Gastroesophageal sphincter (tissue), 4 donors: ENCODE data around the gene HK3. TPM values are rescaled to one million over a fixed set of nuclear protein-coding genes. Genes with fewer than 3 reads are reported as not detected.

ENCODE experiments used
- ATAC-seq: fragments of 150-250 bp; one replicate; pipeline ENCODE4 v1.9.1; 2016; ENCODE audit warnings: mild to moderate bottlenecking, moderate library complexity
- H3K27ac ChIP-seq, 4 donors: fragments of 200-600 bp; sonication (generic) in 3 of 4; 1 replicate in 3 of 4; 2 replicates in 1 of 4; pipeline ENCODE4 v1.5.1; 2016 to 2019
- H3K27me3 ChIP-seq: fragments of 200-600 bp; sonication (generic); one replicate; pipeline ENCODE4 v1.5.1; 2019
- H3K36me3 ChIP-seq, 2 donors: fragments of 200-600 bp; sonication (generic); one replicate each; pipeline ENCODE4 v1.5.1; 2019; ENCODE audit warnings: control low read depth in 1 of 2
- H3K4me1 ChIP-seq, 3 donors: fragments of 200-600 bp; sonication (generic); 1 replicate in 2 of 3; 2 replicates in 1 of 3; pipeline ENCODE4 v1.5.1; 2016 to 2019; ENCODE audit warnings: control low read depth in 2 of 3
- H3K4me3 ChIP-seq, 2 donors: fragments of 200-600 bp; sonication (generic); one replicate each; pipeline ENCODE4 v1.5.1; 2019; ENCODE audit warnings: mild to moderate bottlenecking in 1 of 2, moderate library complexity in 1 of 2
- H3K9me3 ChIP-seq, 3 donors: fragments of 200-600 bp; sonication (generic); one replicate each; pipeline ENCODE4 v1.5.1; 2017 to 2019; ENCODE audit warnings: control low read depth in 2 of 3
- CTCF ChIP-seq, 4 experiments: fragments of 200-600 bp in 2 of 4; fragments of 450-650 bp in 2 of 4; sonication (generic) in 1 of 4; IDR thresholded peaks; one replicate each; pipeline ENCODE4 v1.5.1; 2017 to 2019; ENCODE audit warnings: antibody characterized with exemption in 4 of 4, mild to moderate bottlenecking in 2 of 4, moderate library complexity in 2 of 4
- EP300 ChIP-seq: sonication (generic); formaldehyde crosslinking; IDR thresholded peaks from one replicate; pipeline ENCODE4 v1.6.1; 2017; ENCODE audit warnings: antibody characterized with exemption, mild to moderate bottlenecking
- POLR2A ChIP-seq, 2 donors: fragments of 450-650 bp; IDR thresholded peaks; one replicate each; pipeline ENCODE4 v1.6.1; 2017; ENCODE audit warnings: antibody characterized with exemption in 2 of 2, mild to moderate bottlenecking in 2 of 2, moderate library complexity in 1 of 2
- POLR2AphosphoS5 ChIP-seq: sonication (generic); formaldehyde crosslinking; IDR thresholded peaks from one replicate; pipeline ENCODE4 v1.6.1; 2017; ENCODE audit warnings: antibody characterized with exemption
- WGBS, 2 donors: methylation state at CpG; one replicate each; pipeline ENCODE4 v1.1.5; 2018; ENCODE audit warnings: low coverage in 1 of 2; 5-methylcytosine and 5-hydroxymethylcytosine counted together
- total RNA-seq, 4 donors: library from RNA; depleted of rRNA; stranded (reverse); fragments of >200 nt; gene quantifications; one replicate each; pipeline ENCODE4 v1.1.0, GENCODE V29; 2016

The HK3 gene
- total RNA-seq, 4 donors from 2014 or later, result 3.4 to 11.5 (median 8.1) TPM

DNA sequence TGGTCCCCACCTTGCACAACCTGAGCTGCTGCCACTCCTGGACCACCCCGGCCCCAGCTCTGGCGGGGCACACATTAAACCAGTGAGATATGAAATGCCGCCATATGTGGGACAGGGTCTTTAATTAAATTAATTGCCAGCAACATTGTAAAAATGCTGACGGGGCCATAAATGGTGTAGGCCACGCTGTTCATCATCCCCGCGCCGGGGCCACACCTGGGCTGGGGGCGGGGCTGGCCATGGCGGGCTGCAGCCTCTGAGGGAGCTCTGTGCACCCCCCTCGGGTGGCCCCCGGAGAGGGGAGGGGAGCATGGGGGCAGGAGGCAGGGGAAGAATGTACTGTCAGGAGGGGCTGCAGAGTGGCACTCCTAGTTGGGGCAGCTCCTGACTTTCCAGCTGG lies 47.8 kb downstream of the HK3 start:
- Histone ChIP-seq H3K4me3 (no peak overlapping the region), H3K27me3 (peaks cover 90% of the 10 kb centered on the region), H3K36me3 (no peaks in the 10 kb centered on the region), H3K9me3 (no peaks in the 10 kb centered on the region), H3K27ac (no peak overlapping the region), H3K4me1 (no peaks in the 10 kb centered on the region)
- 63% methylated on average over 4 of the region's 12 CpGs; no CpG with 5 or more reads in 1 of the 2 donors for WGBS, 2 donors
- TF ChIP-seq POLR2A (IDR thresholded peaks at IDR 0.05) (no peak), POLR2AphosphoS5 (no peak), CTCF (IDR thresholded peaks at IDR 0.05) (no peak), EP300 (no peak)
- ATAC-seq, result no peak

- ATAC-seq, result no peak
- 50 to 75% methylated on average over 2 to 5 of the region's 21 CpGs for WGBS, 2 donors
- TF ChIP-seq POLR2AphosphoS5 (no peak), EP300 (no peak), POLR2A (IDR thresholded peaks at IDR 0.05) (no peak), CTCF (IDR thresholded peaks at IDR 0.05) (no peak)
- peaks cover 90% of the 10 kb centered on the region for H3K27me3 ChIP-seq
- no peaks in the 10 kb centered on the region for H3K36me3 ChIP-seq
- H3K4me3 ChIP-seq, result no peak overlapping the region
- H3K9me3 ChIP-seq, result no peaks in the 10 kb centered on the region
- no peaks in the 10 kb centered on the region for H3K4me1 ChIP-seq
- H3K27ac ChIP-seq, result no peak overlapping the region
Measured at GRCh38 chr5:176850371-176851245, 48.5 kb downstream of the HK3 start.

DNA sequence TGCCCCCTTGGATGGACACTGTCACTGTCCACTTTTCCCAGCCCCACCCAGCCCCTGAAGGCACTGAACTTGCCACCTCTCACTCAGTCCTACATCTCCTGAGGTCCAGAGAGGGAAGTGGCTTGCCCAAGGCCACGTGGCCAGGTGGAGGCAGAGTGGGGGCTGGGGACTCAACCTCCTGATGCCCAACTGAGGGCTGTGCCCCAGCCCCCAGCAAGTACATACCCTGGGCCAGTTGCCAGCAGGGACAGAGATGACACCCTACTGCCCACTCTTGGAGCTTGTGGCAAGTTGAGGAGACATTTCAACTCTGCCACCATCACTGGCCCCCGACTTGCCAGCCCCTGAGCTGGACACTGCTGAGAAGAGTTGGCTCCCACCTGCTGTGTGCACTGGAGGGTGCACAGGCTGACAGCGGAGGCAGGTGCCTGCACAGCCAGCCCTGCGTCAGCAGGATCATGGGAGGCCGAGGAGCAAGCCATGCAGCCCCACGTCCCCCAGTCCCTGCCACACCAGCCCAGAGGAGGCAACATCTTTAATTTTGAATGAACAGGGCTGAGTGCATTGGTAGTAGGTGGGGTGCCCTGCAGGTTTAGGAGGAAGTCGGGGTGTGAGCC lies 49.4 kb downstream of the HK3 start:
- peaks cover 90% of the 10 kb centered on the region for H3K27me3 ChIP-seq
- no peak overlapping the region for H3K4me3 ChIP-seq
- no peak overlapping the region for H3K27ac ChIP-seq
- no peaks in the 10 kb centered on the region for H3K9me3 ChIP-seq
- no peaks in the 10 kb centered on the region for H3K4me1 ChIP-seq
- 67 to 75% methylated on average over 1 of the region's 7 CpGs for WGBS, 2 donors
- no peak for TF ChIP-seq POLR2AphosphoS5
- ATAC-seq, result no peak
- no peaks in the 10 kb centered on the region for H3K36me3 ChIP-seq

- Histone ChIP-seq H3K36me3 (no peaks in the 10 kb centered on the region), H3K27me3 (peaks cover 91% of the 10 kb centered on the region), H3K9me3 (no peaks in the 10 kb centered on the region), H3K4me3 (no peak overlapping the region), H3K4me1 (peaks cover 0 to 7% (median 0%) of the 10 kb centered on the region in 3 donors), H3K27ac (no peak overlapping the region)
- ATAC-seq, result no peak
- TF ChIP-seq POLR2AphosphoS5, result no peak
- no peak for TF ChIP-seq CTCF (IDR thresholded peaks at IDR 0.05)
- TF ChIP-seq EP300, result no peak
- no peak for TF ChIP-seq POLR2A (IDR thresholded peaks at IDR 0.05)
- no CpG with 5 or more reads among the region's 13 CpGs for WGBS, 2 donors
Measured at GRCh38 chr5:176848651-176849050, 50.5 kb downstream of the HK3 start.

- H3K4me3 ChIP-seq, result no peak overlapping the region
- TF ChIP-seq POLR2A (IDR thresholded peaks at IDR 0.05) (no peak), CTCF (IDR thresholded peaks at IDR 0.05) (no peak), EP300 (no peak), POLR2AphosphoS5 (no peak)
- H3K27ac ChIP-seq, result no peak overlapping the region
- H3K36me3 ChIP-seq, result no peaks in the 10 kb centered on the region
- peaks cover 0 to 10% (median 0%) of the 10 kb centered on the region in 3 donors for H3K4me1 ChIP-seq
- WGBS, 2 donors, result 60% methylated on average over 1 of the region's 13 CpGs; no CpG with 5 or more reads in 1 of the 2 donors
- peaks cover 96% of the 10 kb centered on the region for H3K27me3 ChIP-seq
- H3K9me3 ChIP-seq, result no peaks in the 10 kb centered on the region
- ATAC-seq, result no peak
Measured at GRCh38 chr5:176847726-176848290, 51.3 kb downstream of the HK3 start.
